HG02943 (cell line): Measurements from ENCODE around the gene BBOX1.
"Not testable (repeated sequence)": the region's sequence is repeated elsewhere in the genome, so short reads cannot be mapped to it uniquely, and the experiment has no call there.

Experiments
- ATAC-seq: cut with Tn5 transposase; IDR thresholded peaks from one replicate; pipeline ENCODE4 v1.9.1; 2021; ENCODE audit warnings: mild to moderate bottlenecking, low read depth, moderate library complexity; ENCODE audit not compliant: unreplicated experiment

Gene BBOX1

DNA sequence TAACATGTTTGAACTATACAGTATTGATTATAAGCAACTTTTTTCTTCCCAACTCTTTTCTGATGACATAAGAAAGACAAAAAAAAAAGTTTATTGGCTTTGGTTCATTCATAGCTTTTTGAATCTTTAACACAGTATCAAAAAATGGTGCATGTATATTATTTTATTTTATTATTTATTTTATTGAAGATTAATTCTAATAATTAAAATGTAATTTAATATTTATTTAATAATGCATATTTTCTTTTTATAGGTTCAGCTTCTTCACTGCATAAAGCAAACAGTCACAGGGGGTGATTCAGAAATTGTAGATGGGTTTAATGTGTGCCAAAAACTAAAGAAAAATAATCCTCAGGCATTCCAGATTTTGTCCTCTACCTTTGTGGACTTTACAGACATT, 78.8 kb downstream of the BBOX1 start:
- ATAC-seq, result no peak

DNA sequence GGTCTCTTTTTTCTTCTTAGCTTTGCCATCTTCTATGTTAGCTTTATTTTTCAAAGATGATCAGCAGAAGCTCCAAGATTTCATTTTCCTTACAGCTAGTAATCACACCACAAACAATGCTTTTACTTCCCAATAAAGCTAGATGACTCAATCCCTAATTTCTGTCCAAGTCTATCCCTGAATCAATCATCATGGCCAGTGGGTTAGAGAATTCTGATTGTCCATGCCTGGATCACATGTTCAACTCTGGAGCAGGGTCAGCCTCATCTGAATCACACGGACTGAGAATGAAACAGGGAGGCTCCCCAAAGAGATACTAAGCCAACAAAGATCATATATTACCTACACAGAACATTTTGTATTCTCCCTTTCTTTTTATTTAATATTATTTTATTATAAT, 79.6 kb downstream of the BBOX1 start:
- ATAC-seq, result no peak

DNA sequence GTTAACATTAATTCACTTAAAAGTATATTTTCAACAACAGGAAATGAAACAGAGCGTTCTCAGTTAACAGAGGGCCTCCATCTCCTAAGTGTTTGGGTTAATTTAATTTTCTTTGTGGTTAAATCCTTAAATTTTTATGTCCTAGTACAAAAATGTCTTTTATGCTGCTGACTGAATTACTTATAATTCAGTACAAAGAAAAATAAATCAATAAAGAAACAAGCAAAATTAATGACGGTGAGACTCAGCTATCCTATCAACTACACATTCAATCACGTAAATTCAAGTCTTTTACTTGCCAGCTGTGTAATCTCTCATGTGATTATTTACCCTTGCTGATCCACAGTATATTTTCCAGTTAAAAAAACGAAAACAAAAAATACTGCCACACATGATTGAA, 81.4 kb downstream of the BBOX1 start:
- ATAC-seq, result no peak

DNA sequence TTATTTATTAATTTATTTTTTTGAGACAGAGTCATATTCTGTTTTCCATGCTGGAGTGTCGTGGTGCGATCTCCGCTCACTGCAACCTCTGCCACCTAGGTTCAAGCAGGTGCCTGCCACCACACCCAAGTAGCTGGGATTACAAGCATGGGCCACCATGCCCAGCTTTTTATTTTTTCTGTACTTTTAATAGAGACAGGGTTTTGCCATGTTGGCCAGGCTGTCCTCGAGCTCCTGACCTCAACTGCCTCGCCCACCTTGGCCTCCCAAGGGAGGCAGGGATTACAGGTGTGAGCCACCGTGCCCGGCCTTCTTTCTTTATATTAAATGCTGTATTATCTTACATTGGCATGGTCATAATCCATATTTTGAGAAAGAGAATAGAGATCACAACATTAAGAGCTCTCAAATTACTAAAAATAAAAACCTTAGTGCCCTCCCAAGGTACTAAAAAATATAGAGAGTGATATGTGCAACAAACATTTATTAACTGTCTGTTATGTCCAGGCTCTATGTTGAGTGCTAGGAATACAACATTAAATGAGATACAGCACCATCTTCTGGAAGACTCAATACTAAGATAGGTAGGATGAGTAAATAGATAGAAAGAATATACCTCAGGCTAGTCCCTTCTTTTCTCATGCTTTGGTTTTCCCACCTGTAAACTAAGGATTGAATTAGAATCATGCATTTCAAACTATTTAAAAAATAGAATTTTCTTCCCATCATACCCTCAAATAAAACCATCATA, 84.1 kb downstream of the BBOX1 start:
- no peak for ATAC-seq

DNA sequence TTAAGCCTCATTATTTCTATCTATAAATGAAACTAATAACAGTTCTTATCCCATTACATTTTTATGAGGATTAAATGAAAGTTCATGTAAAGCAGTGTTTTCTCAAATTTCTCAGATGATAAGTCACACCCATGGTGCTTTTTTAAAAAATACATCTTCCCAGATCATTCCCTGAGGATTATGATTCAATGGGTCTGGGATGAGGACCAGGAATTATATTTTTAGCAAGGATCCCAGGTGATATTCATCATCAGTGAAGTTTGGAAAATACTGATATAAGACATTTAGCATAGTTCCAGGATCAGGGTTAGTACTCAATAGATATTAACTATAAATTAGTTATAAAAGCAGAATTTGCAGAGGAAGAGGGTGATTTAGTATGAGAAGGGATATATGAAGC, 89.1 kb downstream of the BBOX1 start:
- no peak for ATAC-seq

DNA sequence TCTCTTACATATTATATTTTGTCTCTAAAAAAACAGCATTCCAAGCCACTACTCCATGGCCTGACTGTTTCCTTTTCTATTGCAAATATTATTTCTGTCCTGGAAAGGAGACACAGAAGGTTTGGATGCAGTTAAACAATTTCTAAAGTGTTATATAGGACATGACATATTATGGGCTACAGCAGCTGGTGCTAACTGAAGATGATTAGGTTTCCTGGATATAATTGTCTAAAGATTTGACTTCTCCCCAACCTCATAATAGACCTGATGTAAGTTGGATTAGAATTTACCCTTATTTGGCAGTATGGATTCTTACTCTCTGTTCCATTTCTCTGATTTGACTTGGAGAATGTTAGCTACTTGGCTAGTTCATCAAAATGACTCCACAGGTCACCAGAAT, 90.2 kb downstream of the BBOX1 start:
- no peak for ATAC-seq

DNA sequence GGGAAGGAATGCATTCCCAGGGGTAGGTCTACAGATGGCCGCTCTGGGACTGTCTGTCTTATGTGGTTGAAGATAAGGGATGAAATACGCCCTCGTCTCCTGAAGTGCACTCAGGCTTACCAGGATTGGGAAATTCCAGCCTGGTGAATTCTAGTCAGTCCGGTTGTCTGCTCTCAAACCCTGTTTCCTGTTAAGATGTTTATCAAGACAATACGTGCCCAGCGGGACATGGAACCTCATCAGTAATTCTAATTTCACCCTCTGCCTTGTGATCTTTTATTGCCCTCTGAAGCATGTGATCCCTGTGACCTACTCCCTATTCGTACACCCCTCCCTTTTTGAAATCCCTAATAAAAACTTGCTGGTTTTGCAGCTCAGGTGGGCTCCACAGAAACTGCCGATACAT, 95.3 kb downstream of the BBOX1 start:
- not testable (repeated sequence) for ATAC-seq

DNA sequence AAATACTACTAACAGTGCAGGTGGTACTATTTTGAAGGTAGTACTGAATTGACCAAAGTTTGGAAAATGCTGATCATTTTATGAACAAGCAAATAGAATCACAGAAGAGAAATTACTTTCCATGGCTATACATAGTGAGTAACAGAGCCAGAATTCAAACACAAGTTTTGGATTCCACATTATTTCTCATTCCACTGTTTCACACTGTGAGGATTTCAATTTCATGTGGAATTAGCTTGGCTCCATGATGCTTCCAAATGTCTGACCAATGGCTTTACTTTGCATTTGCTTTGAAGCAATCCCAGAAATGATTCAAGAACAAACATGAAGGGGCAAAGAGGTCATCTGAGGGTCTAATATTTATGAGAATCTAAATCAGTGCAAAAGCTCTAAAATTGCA, 98.1 kb downstream of the BBOX1 start:
- ATAC-seq, result no peak

DNA sequence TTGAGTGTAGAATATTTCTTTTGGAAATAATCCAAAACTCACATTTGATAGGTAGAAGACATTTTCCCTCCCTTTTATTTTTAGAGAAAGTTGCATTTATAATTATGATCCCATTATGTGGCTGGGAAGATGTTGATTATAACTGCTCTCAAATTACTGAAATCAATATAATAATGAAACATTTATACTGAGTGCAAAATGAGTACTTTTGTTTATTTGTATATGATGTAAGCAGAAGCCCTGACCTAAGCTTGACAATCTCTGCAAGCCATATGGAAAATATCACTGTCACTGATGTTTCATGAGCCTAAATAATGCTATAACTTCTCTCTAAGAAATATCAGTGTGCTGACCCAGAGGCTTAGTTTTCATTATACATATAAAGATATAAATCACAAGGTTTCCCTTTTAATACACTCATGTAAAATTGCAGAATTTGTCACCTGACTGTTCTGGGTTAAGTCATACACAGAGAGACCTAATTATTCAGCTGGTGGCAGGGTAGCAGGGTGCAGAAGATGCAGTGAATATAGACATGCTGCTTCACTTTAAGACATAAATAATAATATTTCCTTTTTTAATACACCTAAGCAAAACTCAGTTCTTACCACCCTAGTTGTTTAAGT, 99.2 kb downstream of the BBOX1 start:
- no peak for ATAC-seq

DNA sequence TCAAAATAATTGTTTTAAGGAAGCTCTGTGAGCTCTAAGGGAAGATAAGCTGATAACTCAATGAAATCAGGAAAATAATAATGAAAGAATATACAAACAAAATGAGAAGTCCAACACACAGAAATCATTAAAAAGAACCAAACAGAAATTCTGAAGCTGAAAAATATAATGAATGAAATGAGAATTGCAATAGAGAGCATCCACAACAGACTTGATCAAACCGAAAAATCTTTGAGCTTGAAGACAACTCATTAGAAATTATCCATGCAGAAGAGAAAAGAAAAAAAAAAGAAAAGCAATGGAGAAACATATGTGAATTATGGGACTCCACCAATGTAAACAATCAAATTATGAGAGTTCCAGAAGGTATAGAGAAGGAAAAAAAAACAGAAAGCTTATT, 101.0 kb downstream of the BBOX1 start:
- ATAC-seq, result no peak

DNA sequence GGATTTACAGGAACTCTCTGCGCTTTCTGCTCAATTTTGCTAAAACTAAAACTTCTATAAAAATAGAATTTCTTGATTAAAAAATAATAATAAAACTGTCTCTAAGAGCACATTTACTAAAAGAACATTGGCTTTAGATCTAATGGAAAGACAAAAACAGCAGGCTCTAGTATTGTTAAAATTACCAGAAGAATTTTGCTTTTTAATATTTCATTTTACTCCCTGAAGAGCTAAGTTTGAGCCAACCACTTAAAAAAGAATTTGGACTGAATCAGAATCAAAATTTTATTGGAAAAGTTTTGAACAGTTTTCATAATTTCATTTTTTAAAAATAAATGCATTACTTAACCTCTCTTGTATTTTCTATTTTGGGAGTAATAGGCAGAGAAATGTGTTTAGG, 107.3 kb downstream of the BBOX1 start:
- no peak for ATAC-seq

DNA sequence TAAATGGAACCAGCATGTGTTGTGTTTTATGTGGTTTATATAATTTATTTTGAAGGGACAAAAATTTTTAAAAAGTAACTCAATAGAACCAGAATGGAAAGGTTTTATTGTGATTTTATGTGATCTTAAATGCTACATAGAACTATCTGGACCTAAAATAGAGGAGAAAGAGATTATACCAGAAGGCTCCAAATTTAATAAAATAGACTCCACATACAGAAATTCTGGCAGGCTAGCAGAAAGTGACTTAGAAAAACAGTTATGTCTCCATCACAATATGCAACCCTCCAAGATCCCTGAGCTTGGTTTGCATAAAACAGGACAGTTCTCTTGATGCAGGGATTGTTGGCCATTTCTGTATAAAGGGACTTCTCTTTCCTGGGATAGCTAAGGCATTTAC, 107.9 kb downstream of the BBOX1 start:
- no peak for ATAC-seq

DNA sequence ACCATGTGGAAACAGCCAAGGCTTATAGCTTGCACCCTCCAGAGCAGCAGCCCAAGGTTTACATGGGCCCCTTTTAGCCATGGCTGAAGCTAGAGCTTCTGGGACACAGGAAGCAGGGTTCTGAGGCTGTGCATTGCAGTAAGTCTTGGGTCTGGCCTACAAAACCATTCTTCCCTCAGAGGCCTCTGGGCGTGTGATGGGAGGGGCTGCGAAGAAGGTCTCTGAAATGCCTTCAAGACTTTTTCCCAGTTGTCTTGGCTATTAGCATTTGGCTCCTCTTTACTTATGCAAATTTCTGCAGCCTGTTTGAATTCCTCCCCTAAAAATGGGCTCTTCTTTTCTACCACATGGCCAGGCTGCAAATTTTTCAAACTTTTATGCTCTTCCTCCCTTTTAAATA, 109.5 kb downstream of the BBOX1 start:
- no peak for ATAC-seq

DNA sequence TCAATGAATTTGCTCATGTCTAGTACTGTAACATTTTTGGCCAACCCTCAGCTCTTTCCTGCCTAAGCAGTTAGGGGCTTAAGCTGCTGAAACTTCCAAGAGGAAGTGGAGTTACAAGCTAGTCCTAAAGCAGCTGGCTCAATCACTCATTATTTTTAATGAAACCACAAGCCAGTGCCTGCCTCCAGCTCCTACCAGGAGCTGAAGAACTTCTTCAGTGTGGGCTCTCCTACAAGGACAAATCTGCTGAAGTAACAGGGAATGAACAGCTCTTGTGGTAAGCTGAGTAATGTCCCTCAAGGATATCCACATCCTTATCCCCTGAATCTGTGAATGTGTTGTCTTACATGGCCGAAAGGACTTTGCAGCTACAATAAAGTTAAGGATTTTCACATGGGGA, 112.5 kb downstream of the BBOX1 start:
- ATAC-seq, result no peak

DNA sequence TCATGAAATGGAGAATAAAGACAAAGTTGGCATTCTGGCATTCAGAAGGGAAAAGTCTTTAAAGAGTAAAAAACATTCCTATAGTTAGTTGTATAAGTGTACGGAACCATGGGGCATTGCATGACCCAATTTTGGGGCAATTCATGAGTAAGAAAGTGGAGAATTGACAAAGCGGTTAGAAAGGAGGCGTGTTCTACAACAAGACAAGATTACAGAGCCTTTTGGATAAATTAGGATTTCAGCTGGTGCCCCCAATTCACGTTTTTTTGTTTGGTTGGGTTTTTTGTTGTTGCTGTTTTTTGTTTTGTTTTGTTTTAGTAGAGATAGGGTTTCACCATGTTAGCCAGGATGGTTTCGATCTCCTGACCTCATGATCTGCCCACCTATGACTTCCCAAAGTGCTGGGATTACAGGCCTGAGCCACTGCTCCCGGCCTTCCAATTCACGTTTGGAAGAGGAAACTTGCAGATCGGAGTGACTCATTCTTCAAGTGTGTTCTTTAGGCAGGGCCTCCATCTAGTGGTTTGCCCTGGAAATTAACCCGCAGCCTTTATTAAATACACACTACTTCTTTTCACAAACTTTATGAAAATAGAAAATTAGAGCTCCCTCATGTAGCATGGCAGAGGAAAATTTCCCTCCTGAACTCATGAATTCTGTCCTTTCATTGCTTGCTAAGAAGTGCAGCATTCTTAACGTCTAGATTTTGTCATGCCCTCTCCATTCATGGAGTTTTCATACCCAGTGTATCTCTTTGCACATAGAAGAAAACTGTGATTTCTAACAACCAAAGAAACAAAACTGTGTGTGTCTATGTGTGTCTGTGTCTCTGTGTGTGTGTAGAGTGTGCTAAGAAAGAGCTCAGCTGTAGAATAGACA, 118.1 kb downstream of the BBOX1 start:
- ATAC-seq, result peak; percentile 61

DNA sequence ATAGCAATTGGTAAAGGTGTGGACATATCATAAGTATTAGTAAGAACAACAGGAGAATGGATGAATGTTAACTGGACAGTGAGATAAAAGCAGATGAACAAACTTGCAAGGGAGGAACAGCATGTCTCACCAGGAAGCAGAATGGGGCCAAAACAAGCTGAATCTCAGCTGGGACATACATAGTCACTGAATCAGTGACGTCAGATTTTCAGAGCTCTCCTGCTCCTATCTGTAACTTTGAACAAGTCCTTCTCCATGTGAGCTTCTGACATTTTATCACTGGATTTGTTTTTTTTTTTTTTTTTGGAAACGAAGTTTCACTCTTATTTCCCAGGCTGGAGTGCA, 118.7 kb downstream of the BBOX1 start:
- no peak for ATAC-seq

DNA sequence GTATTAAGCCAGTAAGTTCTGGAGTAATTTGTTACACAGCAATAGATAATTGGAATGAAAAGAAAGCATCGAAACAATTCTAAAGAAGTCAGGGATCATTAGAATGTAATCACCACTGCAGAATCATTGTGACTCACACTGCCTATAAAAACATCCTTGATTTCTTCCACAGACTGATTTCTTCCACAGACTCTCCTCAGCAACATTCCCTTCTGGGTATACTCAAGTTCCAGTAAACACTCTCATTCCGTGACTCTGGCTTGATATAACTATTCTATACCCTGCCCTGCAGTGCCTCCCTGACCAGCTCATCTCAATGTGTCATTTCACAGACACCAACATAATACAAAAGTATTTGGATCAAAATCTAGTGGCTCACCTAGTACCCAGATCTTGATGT, 120.5 kb downstream of the BBOX1 start:
- no peak for ATAC-seq

DNA sequence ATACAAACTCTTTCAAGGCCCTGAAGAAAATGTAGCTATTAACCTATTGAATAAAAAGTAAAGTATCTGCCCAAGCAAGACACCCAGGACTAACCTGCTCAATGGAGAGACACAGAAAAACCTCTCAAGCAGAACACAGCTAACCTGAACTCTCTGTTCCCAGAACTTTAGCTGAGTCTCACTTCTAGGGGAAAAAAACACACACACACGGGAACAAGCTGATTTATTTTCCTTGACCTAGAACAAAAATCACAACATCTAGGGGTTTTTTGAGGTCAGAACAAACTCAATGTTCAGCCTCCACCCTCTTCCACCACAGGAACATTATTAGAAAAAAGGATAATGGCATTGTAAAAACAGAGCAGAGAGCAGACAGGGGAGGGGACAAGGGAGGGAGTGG, 121.6 kb downstream of the BBOX1 start:
- ATAC-seq, result no peak

DNA sequence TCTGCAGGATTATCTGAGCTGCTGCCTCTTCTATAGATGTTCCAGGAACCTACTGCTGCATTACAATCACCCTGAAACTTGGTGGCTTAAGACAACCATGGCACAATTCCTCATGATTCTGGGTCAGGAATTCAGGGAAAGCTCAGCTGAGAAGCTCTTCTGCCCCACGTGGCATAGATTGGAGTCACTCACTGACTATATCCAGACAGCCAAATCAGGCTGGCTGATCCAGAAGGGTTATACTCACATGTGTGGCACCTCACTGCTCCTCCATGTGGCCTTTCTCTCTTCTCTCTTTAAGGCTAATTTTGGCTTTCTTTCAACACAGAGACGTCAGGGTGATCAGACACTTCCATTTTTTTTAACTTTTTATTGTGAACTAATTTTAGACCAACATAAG, 125.5 kb downstream of the BBOX1 start:
- ATAC-seq, result no peak

DNA sequence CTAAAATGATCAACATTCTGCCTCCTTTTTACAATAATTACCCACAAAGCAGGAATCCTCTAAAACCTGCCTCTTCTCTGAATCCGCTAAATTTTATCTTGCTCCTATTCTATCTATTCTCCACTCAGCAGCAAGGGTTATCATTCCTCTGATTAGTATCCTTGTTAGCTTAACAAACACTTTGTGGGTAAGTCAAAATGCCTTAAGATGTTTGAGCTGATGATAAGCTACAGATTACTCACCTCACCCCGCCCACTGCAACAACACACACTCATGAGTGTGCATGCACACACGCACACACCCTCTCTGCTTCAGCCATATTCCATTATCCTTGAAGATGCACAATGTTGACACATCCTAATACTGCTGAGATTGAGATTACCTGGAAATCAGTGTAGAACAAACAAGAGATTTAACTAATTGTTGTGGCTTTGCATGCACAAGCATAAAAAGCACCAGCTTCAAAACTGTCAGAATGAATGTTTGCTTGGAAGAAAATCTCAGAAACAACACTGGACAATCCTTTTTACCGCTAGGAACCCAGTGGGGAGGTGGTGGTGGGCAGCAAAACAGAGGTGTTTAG, 130.9 kb downstream of the BBOX1 start:
- ATAC-seq, result no peak

DNA sequence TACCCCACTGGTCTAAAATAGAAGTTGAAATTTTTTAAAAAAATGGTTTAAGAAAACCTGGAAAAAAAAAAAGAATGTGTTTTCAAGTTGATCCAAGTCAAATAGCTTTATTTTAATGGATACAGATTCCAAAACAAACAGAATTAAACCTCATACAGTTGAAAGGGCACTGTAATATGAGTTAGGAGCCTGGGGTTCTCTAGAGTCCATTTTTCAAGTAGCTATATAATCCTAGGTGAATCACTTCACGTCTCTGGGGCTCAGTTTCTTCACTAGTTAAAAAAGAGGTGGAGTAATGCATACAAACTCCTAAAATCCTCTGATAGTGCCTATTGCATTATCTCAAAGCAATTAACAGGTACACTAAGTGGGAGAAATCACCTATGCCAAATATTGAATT, 132.9 kb downstream of the BBOX1 start:
- ATAC-seq, result no peak
